Keratinocyte (primary cell): ENCODE measurements around the gene VCAN.

Source experiments
- EZH2 ChIP-seq: IDR thresholded peaks from one replicate; pipeline ENCODE4 v1.6.1; 2012; ENCODE audit warnings: inconsistent platforms, mild to moderate bottlenecking, low read length, moderate library complexity
- TF ChIP-seq, protein P1 (sequence below), 3 experiments: IDR thresholded peaks in 1 of 3; conservative IDR thresholded peaks in 1 of 3; optimal IDR thresholded peaks in 1 of 3; 2 replicates in 2 of 3; 3 replicates in 1 of 3; pipeline versions ENCODE3 to v1.5.1; 2011; ENCODE audit warnings: low read length in 3 of 3, mild to moderate bottlenecking in 3 of 3, moderate library complexity in 2 of 3, control low read depth in 1 of 3, inconsistent platforms in 1 of 3; ENCODE audit not compliant: insufficient read depth in 2 of 3; ENCODE audit errors: extremely low read depth in 1 of 3

DNA sequence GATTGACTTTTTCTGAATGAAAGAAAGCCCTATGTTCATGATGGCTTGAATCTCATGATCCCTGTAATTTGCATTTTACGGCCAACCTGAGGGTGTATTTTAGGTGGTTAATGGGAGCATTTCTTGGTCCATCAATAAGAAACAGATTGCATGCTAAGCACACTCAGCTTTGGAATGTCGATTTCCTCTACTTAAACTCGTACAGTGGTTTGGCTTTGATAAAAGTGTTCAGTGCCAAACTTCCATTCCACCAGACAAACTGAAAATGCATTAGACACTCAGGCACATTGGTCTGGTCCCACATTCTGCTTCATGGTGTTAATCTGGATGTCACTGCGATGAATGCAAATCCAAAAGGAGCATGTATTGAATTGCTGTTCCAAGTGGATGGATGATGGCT is 77.0 kb downstream of the VCAN start:
- TF ChIP-seq, protein P1, sequence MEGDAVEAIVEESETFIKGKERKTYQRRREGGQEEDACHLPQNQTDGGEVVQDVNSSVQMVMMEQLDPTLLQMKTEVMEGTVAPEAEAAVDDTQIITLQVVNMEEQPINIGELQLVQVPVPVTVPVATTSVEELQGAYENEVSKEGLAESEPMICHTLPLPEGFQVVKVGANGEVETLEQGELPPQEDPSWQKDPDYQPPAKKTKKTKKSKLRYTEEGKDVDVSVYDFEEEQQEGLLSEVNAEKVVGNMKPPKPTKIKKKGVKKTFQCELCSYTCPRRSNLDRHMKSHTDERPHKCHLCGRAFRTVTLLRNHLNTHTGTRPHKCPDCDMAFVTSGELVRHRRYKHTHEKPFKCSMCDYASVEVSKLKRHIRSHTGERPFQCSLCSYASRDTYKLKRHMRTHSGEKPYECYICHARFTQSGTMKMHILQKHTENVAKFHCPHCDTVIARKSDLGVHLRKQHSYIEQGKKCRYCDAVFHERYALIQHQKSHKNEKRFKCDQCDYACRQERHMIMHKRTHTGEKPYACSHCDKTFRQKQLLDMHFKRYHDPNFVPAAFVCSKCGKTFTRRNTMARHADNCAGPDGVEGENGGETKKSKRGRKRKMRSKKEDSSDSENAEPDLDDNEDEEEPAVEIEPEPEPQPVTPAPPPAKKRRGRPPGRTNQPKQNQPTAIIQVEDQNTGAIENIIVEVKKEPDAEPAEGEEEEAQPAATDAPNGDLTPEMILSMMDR (optimal IDR thresholded peaks at IDR 0.05 in 1 of 3, IDR thresholded peaks at IDR 0.05 in 1 of 3, conservative IDR thresholded peaks at IDR 0.05 in 1 of 3; ENCODE audit: extremely low read depth in 1 of 3, insufficient read depth in 2 of 3, low read length in 3 of 3) = no peak
- no peak for TF ChIP-seq EZH2
